Measurements from ENCODE around the gene DOCK3.

- TF ChIP-seq MXI1 (conservative IDR thresholded peaks at IDR 0.05; ENCODE audit: poor library complexity, severe bottlenecking) = no peak
- no peak for TF ChIP-seq CTCF (IDR thresholded peaks at IDR 0.05; ENCODE audit: poor library complexity, severe bottlenecking)
- no peak for TF ChIP-seq POLR2AphosphoS5 (IDR thresholded peaks at IDR 0.05)
- TF ChIP-seq EZH2 (IDR thresholded peaks at IDR 0.05; ENCODE audit: borderline replicate concordance, insufficient read depth, low read length, poor library complexity, severe bottlenecking) = no peak
These were observed 752.2 kb downstream of the DOCK3 start for GRCh38 chr3:51426921-51427320.

Measured in neural cell (in vitro differentiated cells).